ENCODE data around the gene ATP2C1. TPM values are rescaled to one million over a fixed set of nuclear protein-coding genes. Genes with fewer than 3 reads are reported as not detected.

Gene ATP2C1
- total RNA-seq, 3 donors from 2014 or later = 54.9 to 61.6 (median 56.9) TPM

DNA sequence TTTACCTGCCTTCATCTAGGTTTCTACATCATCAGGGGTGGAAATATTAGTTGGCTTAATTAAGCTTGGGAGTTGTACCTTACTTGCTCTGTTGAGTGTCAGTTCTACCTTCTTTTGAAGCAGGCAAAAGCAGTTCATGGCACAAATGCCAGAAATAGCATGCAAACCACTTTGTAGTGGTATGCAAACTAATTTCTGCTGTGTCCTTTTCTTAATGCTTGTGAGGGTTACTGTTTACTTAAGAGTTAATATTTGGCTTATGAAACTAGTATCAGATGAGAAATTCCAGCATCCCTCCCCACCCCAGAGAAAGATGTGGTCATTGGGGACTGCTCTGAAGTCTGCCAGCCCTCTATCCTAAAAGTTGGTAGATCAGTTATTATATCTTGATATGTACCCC lies 7.1 kb downstream of the ATP2C1 start:
- H3K4me1 ChIP-seq (ENCODE audit: low read depth) = peaks cover 16% of the 10 kb centered on the region
- ATAC-seq (no peak), DNase-seq (no peak)
- TF ChIP-seq, protein P1, sequence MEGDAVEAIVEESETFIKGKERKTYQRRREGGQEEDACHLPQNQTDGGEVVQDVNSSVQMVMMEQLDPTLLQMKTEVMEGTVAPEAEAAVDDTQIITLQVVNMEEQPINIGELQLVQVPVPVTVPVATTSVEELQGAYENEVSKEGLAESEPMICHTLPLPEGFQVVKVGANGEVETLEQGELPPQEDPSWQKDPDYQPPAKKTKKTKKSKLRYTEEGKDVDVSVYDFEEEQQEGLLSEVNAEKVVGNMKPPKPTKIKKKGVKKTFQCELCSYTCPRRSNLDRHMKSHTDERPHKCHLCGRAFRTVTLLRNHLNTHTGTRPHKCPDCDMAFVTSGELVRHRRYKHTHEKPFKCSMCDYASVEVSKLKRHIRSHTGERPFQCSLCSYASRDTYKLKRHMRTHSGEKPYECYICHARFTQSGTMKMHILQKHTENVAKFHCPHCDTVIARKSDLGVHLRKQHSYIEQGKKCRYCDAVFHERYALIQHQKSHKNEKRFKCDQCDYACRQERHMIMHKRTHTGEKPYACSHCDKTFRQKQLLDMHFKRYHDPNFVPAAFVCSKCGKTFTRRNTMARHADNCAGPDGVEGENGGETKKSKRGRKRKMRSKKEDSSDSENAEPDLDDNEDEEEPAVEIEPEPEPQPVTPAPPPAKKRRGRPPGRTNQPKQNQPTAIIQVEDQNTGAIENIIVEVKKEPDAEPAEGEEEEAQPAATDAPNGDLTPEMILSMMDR (IDR thresholded peaks at IDR 0.05) = no peak
- H3K9me3 ChIP-seq = no peaks in the 10 kb centered on the region
- H3K4me3 ChIP-seq = no peak overlapping the region
- no peaks in the 10 kb centered on the region for H3K36me3 ChIP-seq (ENCODE audit: low read depth)
- intact Hi-C loops (cut with DNase I, micrococcal nuclease) = loop anchor here in 1 of 2 donors (10.0 kb wide), 1 partner anchor 114 kb away; no protein-coding TSS in a partner anchor

DNA sequence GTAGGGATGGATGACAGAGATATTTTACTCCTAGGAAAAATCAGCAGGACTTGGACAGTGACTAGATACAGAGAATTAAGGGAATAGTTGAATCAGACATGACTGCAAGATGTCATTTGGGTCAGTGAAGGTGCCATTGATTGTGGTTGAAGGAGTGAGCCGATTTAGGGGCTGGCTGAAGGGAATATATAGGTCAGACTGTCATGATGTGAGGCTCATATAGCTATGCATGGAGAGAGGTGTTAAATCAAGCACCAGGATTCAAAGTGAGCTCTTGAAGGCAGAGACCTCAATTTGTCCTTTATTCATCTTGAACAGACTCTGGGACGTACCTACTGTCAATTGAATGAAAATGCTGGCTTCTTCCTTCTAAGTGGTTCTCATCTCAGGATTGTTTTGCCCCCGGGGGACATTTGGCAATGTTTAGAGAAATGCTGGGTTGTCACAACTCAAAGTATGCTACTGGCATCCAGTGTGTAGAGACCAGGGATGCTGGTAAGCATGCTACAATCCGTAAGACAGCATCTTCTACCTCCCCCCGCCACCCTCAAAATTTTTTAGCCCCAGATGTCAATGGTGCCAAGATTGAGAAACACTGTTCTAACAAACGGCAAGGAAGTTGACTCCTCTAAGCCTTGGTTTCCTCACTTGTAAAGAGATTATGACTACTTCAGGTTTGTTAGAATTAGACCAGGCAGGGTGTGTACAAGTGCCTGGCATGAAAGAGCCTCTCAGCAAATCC lies 7.8 kb downstream of the ATP2C1 start:
- Histone ChIP-seq H3K4me3 (no peak overlapping the region), H3K4me1 (ENCODE audit: low read depth) (peaks cover 16% of the 10 kb centered on the region), H3K9me3 (no peaks in the 10 kb centered on the region), H3K36me3 (ENCODE audit: low read depth) (no peaks in the 10 kb centered on the region)
- no peak for DNase-seq
- TF ChIP-seq, protein P1 (IDR thresholded peaks at IDR 0.05) = no peak
- intact Hi-C loops (cut with DNase I, micrococcal nuclease) = loop anchor here in 1 of 2 donors (10.0 kb wide), 1 partner anchor 113 kb away; no protein-coding TSS in a partner anchor
- no peak for ATAC-seq

DNA sequence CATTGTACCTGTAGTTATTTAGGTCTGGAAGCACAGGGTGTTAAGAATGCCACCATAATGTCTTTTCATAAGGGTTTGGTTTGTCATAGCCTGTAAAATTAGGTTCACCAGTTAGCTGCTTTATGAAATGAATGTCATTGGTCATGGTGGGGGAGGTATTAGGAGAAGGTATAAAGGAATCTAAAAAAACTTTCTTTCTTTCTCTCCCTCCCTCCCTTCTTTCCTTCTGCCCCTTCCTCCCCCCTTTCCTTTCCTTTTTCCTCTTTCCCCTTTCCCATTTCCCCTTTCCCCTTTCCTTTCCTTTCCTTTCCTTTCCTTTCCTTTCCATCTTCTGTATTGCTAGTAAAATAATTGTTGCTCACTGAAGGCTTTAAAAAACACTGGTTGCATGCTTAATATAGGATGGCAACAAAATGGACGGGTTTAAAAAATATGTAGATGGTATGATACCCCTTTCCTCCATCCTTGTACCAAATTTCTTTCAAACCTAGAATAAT lies 9.6 kb downstream of the ATP2C1 start:
- Histone ChIP-seq H3K4me3 (no peak overlapping the region), H3K4me1 (ENCODE audit: low read depth) (peaks cover 16% of the 10 kb centered on the region), H3K36me3 (ENCODE audit: low read depth) (no peaks in the 10 kb centered on the region), H3K9me3 (no peaks in the 10 kb centered on the region)
- TF ChIP-seq, protein P1 (IDR thresholded peaks at IDR 0.05) = no peak
- no peak for DNase-seq
- intact Hi-C loops (cut with DNase I, micrococcal nuclease) = loop anchor here in 1 of 2 donors (10.0 kb wide), 1 partner anchor 111 kb away; no protein-coding TSS in a partner anchor
- no peak for ATAC-seq

DNA sequence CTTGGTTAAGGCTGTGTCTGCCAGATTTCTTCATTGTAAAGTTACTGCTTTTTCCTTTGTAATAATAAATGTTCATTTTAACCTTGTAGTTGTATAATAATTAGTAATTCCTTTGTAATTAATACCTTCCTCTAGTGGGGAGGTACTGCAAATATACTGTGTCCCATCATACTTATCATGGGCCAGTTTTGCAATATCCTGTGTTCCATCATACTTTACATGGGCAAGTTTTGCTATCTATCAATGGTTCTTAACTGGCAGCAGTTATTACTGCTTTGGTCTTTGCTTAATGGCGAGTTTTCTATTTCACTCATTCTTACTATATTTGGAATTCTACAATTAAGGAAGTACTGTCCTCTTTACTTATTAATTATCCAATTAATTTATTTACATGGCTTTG lies 10.6 kb downstream of the ATP2C1 start:
- H3K9me3 ChIP-seq = no peaks in the 10 kb centered on the region
- DNase-seq = no peak
- intact Hi-C loops (cut with DNase I, micrococcal nuclease) = loop anchor here in 1 of 2 donors (10.0 kb wide), 1 partner anchor 110 kb away; no protein-coding TSS in a partner anchor
- H3K4me1 ChIP-seq (ENCODE audit: low read depth) = peaks cover 16% of the 10 kb centered on the region
- no peak overlapping the region for H3K4me3 ChIP-seq
- TF ChIP-seq, protein P1 (IDR thresholded peaks at IDR 0.05) = no peak
- no peak for ATAC-seq
- H3K36me3 ChIP-seq (ENCODE audit: low read depth) = no peaks in the 10 kb centered on the region

DNA sequence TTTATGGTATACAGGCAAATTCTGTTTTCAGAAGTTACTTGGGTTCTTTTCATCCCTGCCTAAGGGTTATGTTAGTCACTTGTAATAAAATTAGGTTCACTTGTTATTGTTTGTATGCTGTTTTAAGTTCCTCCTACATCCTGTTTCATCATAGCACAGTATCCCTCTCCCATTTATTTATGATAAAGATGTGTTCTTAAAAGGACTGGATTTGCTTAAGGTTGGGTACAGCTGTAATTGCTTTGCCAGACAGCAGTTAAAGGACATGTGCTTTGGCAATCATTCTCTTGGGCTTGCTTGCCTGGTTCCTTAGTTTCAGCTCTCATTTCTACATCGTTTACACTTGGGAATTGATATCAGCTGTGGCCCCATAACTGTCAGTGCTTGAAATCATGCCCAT lies 11.7 kb downstream of the ATP2C1 start:
- peaks cover 16% of the 10 kb centered on the region for H3K4me1 ChIP-seq (ENCODE audit: low read depth)
- intact Hi-C loops (cut with DNase I, micrococcal nuclease) = loop anchor here in 1 of 2 donors (10.0 kb wide), 1 partner anchor 109 kb away; no protein-coding TSS in a partner anchor
- TF ChIP-seq, protein P1 (IDR thresholded peaks at IDR 0.05) = no peak
- no peak overlapping the region for H3K4me3 ChIP-seq
- no peaks in the 10 kb centered on the region for H3K9me3 ChIP-seq
- H3K36me3 ChIP-seq (ENCODE audit: low read depth) = no peaks in the 10 kb centered on the region
- DNase-seq (peak in 1 of 3 donors; percentile 12), ATAC-seq (peak; percentile 93)
